WTC11 (cell line): Measurements from ENCODE around the gene CTXND2. TPM values are rescaled to one million over a fixed set of nuclear protein-coding genes. Genes with fewer than 3 reads are reported as not detected.
A peak's percentile ranks its signal among the peaks of the same experiment; 100 is the strongest.
"Not testable (repeated sequence)": the region's sequence is repeated elsewhere in the genome, so short reads cannot be mapped to it uniquely, and the experiment has no call there.

Experiments
- ATAC-seq: fragments of 200-7000 bp; cut with Tn5 transposase; 2 replicates; pipeline ENCODE4 v1.10.0; 2021; ENCODE audit warnings: mild to moderate bottlenecking, moderate library complexity
- CTCF ChIA-PET: fragments of 300-600 bp; sonication (Branson Sonifier 250); formaldehyde crosslinking; loops from one replicate; lab custom pipeline; 2021; ENCODE audit warnings: antibody characterized with exemption; lab: Charles Lee
- POLR2A ChIA-PET: fragments of 350-600 bp; sonication (Branson Sonifier 250); formaldehyde crosslinking; loops from one replicate; lab custom pipeline; 2021; ENCODE audit warnings: antibody characterized with exemption; lab: Charles Lee
- DNase-seq: peaks from one replicate; pipeline ENCODE4 v3.0.0; 2021; ENCODE audit warnings: low spot score
- H3K27ac Mint-ChIP-seq: 2 replicates; pipeline ENCODE4 v1.8.0; 2021; ENCODE audit warnings: mixed read lengths
- H3K27me3 Mint-ChIP-seq: 2 replicates; pipeline ENCODE4 v1.8.0; 2021; ENCODE audit warnings: low read depth, mild to moderate bottlenecking, moderate library complexity, mixed read lengths
- H3K36me3 Mint-ChIP-seq: 2 replicates; pipeline ENCODE4 v1.8.0; 2021; ENCODE audit warnings: mixed read lengths
- H3K4me1 Mint-ChIP-seq: 2 replicates; pipeline ENCODE4 v1.8.0; 2022; ENCODE audit warnings: mixed read lengths
- H3K4me3 Mint-ChIP-seq: 2 replicates; pipeline ENCODE4 v1.8.0; 2021; ENCODE audit warnings: mild to moderate bottlenecking, moderate library complexity, mixed read lengths
- H3K9me3 Mint-ChIP-seq: 2 replicates; pipeline ENCODE4 v1.8.0; 2021; ENCODE audit warnings: mixed read lengths
- ATF1 ChIP-seq: sonication (generic); formaldehyde crosslinking; IDR thresholded peaks from 2 replicates; pipeline ENCODE4 v1.8.1; 2023; ENCODE audit warnings: mild to moderate bottlenecking, moderate library complexity, missing genetic modification reagents
- IRF1 ChIP-seq: sonication (generic); formaldehyde crosslinking; IDR thresholded peaks from 2 replicates; pipeline ENCODE4 v1.8.0; 2023; ENCODE audit warnings: missing genetic modification reagents
- JAZF1 ChIP-seq: fragments of 250-450 bp; sonication (Bioruptor Pico); IDR thresholded peaks from 2 replicates; pipeline ENCODE4 v1.9.0; 2021; ENCODE audit warnings: moderate library complexity, mild to moderate bottlenecking, inconsistent platforms
- MLX ChIP-seq: sonication (generic); formaldehyde crosslinking; IDR thresholded peaks from 2 replicates; pipeline ENCODE4 v1.8.1; 2023; ENCODE audit warnings: mild to moderate bottlenecking, missing genetic modification reagents, moderate library complexity
- SP1 ChIP-seq: sonication (generic); formaldehyde crosslinking; conservative IDR thresholded peaks from 2 replicates; pipeline ENCODE4 v1.8.1; 2022; ENCODE audit warnings: missing genetic modification reagents
- TEAD4 ChIP-seq: sonication (generic); formaldehyde crosslinking; IDR thresholded peaks from 2 replicates; pipeline ENCODE4 v1.8.0; 2022; ENCODE audit warnings: mild to moderate bottlenecking, missing genetic modification reagents
- ZNF121 ChIP-seq: sonication (generic); formaldehyde crosslinking; IDR thresholded peaks from 2 replicates; pipeline ENCODE4 v1.8.0; 2023; ENCODE audit warnings: missing genetic modification reagents
- ZNF317 ChIP-seq: sonication (generic); formaldehyde crosslinking; IDR thresholded peaks from 2 replicates; pipeline ENCODE4 v1.8.1; 2023; ENCODE audit warnings: low read depth, mild to moderate bottlenecking, moderate library complexity, missing genetic modification reagents, borderline replicate concordance
- ZNF396 ChIP-seq: fragments of 250-450 bp; sonication (Bioruptor Pico); IDR thresholded peaks from 2 replicates; pipeline ENCODE4 v1.8.0; 2021; ENCODE audit warnings: mild to moderate bottlenecking, moderate library complexity, borderline replicate concordance
- total RNA-seq: library from RNA; stranded (reverse); gene quantifications from 3 replicates; pipeline ENCODE4 v1.2.3, GENCODE V29; 2021

The CTXND2 gene
- total RNA-seq, 1 experiment from 2014 or later = not detected

GRCh38 chr1:150863724-150864123, 23.2 kb upstream of the CTXND2 start:
- POLR2A ChIA-PET = no interaction called here
- peaks cover 4% of the 10 kb centered on the region for H3K9me3 Mint-ChIP-seq
- TF ChIP-seq SP1 (CRISPR knock-in tag) = no peak
- TF ChIP-seq, all 79 proteins: peak for 0
- CTCF ChIA-PET = no interaction called here
- Mint-ChIP-seq H3K4me3 (no peak overlapping the region), H3K27me3 (no peaks in the 10 kb centered on the region), H3K4me1 (no peaks in the 10 kb centered on the region), H3K27ac (no peak overlapping the region), H3K36me3 (peaks cover 10% of the 10 kb centered on the region)
- ATAC-seq = no peak
- DNase-seq = no peak

- POLR2A ChIA-PET, ATAC-seq, CTCF ChIA-PET, DNase-seq, H3K4me1 Mint-ChIP-seq, H3K4me3 Mint-ChIP-seq, H3K27me3 Mint-ChIP-seq, H3K9me3 Mint-ChIP-seq, H3K27ac Mint-ChIP-seq: not testable (repeated sequence)
- peaks cover 10% of the 10 kb centered on the region for H3K36me3 Mint-ChIP-seq
Observed at GRCh38 chr1:150864200-150864599, 22.7 kb upstream of the CTXND2 start.

- ATAC-seq (0 out of 2 replicates have a peak, but pooled peaks have one; percentile 20), DNase-seq (no peak)
- ChIA-PET POLR2A (no interaction called here), CTCF (interaction anchor here (0.6 to 1.1 kb wide), 5 partner anchors 31 to 310 kb away, joined by 3 to 5 read pairs (median 3); no protein-coding TSS in a partner anchor)
- Mint-ChIP-seq H3K27me3 (no peaks in the 10 kb centered on the region), H3K36me3 (peaks cover 27% of the 10 kb centered on the region), H3K9me3 (no peaks in the 10 kb centered on the region; the same call in 1 of the 2 replicates), H3K4me1 (peaks cover 7% of the 10 kb centered on the region), H3K4me3 (no peak overlapping the region), H3K27ac (peak overlapping the region; percentile 61)
- no peak for TF ChIP-seq JAZF1 (CRISPR knock-in tag)
- TF ChIP-seq ATF1 (CRISPR knock-in tag) = no peak
- no peak for TF ChIP-seq MLX (CRISPR knock-in tag)
- no peak for TF ChIP-seq IRF1
Observed at GRCh38 chr1:150869683-150870082, 17.3 kb upstream of the CTXND2 start.

GRCh38 chr1:150872572-150872971, 14.4 kb upstream of the CTXND2 start:
- peak overlapping the region; percentile 71; the same call in 1 of the 2 replicates for H3K27ac Mint-ChIP-seq
- TF ChIP-seq ZNF121 (CRISPR knock-in tag) = peak; percentile 57; the same call in 1 of the 2 replicates
- TF ChIP-seq TEAD4 = no peak
- no peak for ATAC-seq
- CTCF ChIA-PET = no interaction called here
- POLR2A ChIA-PET = no interaction called here
- no peaks in the 10 kb centered on the region for H3K27me3 Mint-ChIP-seq
- DNase-seq = no peak
- H3K4me1 Mint-ChIP-seq = peaks cover 21% of the 10 kb centered on the region
- peaks cover 26% of the 10 kb centered on the region for H3K36me3 Mint-ChIP-seq
- no peaks in the 10 kb centered on the region; the same call in 1 of the 2 replicates for H3K9me3 Mint-ChIP-seq
- no peak overlapping the region for H3K4me3 Mint-ChIP-seq

- POLR2A ChIA-PET = no interaction called here
- Mint-ChIP-seq H3K4me1 (peaks cover 21% of the 10 kb centered on the region), H3K36me3 (peaks cover 21% of the 10 kb centered on the region), H3K27ac (no peak overlapping the region), H3K4me3 (no peak overlapping the region), H3K9me3 (no peaks in the 10 kb centered on the region; the same call in 1 of the 2 replicates), H3K27me3 (no peaks in the 10 kb centered on the region)
- ATAC-seq (no peak), DNase-seq (no peak)
- CTCF ChIA-PET = no interaction called here
- TF ChIP-seq ZNF121 (CRISPR knock-in tag) (peak; percentile 92), ZNF396 (CRISPR knock-in tag) (no peak)
Observed at GRCh38 chr1:150873521-150873920, 13.4 kb upstream of the CTXND2 start.

GRCh38 chr1:150874455-150875196, 12.3 kb upstream of the CTXND2 start:
- H3K4me1 Mint-ChIP-seq = peaks cover 21% of the 10 kb centered on the region
- H3K27me3 Mint-ChIP-seq = no peaks in the 10 kb centered on the region
- peak overlapping the region; percentile 54; the same call in 1 of the 2 replicates for H3K27ac Mint-ChIP-seq
- CTCF ChIA-PET = interaction anchor here (0.6 kb wide), 1 partner anchor 270 kb away, joined by 3 read pairs; no protein-coding TSS in a partner anchor
- DNase-seq = no peak
- H3K4me3 Mint-ChIP-seq = peak overlapping the region; percentile 92
- no peaks in the 10 kb centered on the region; the same call in 1 of the 2 replicates for H3K9me3 Mint-ChIP-seq
- H3K36me3 Mint-ChIP-seq = peaks cover 21% of the 10 kb centered on the region
- peak; percentile 23; the same call in 1 of the 2 replicates for TF ChIP-seq ZNF121 (CRISPR knock-in tag)
- TF ChIP-seq ZNF317 (CRISPR knock-in tag) = no peak
- POLR2A ChIA-PET = interaction anchor here (1.1 kb wide), 1 partner anchor 298 kb away, joined by 3 read pairs; no protein-coding TSS in a partner anchor
- ATAC-seq = no peak
